Retina (tissue), 1 donor: ENCODE measurements around the gene CFDP1.

ENCODE experiments used
- DNase-seq: peaks from one replicate; pipeline ENCODE4 v3.0.0-alpha.2; 2016

CFDP1 gene

DNA sequence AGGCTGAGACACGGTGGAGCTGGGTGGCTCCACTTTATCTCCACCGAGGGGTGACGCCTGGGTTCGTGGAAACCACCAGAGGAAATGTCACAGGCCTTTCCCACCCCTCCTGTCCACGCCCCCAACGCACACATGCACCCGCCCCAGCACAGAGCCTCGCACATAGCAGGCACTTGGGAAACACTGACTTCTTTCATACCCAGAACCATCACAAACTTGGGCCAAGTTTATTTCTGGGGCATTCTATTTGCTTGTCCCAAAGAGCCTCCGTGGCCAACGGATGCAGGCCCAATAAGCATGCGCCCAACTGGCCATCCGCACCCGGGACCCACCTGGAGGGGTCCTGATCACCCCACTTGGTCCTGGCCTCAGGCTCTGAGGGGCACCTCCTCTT, 185.2 kb downstream of the CFDP1 start:
- DNase-seq: no peak

- DNase-seq: no peak
These were observed 186.1 kb downstream of the CFDP1 start for GRCh38 chr16:75247249-75247648.

- no peak for DNase-seq
These were observed 186.6 kb downstream of the CFDP1 start for GRCh38 chr16:75246504-75247205.

- DNase-seq: no peak
These were observed 188.2 kb downstream of the CFDP1 start for GRCh38 chr16:75244844-75245758.

GRCh38 chr16:75244225-75244809, 189.0 kb downstream of the CFDP1 start:
- no peak for DNase-seq
